Transverse colon (tissue), 4 donors: Measurements from ENCODE around the gene BCAN. TPM values are rescaled to one million over a fixed set of nuclear protein-coding genes. Genes with fewer than 3 reads are reported as not detected.

Experiments
- DNase-seq: peaks from one replicate; pipeline ENCODE4 v3.0.0-alpha.2; 2019
- H3K27ac ChIP-seq, 4 donors: fragments of 200-600 bp; sonication (generic); 2 replicates each; pipeline ENCODE4 v1.5.1; 2016 to 2018; ENCODE audit warnings: inconsistent platforms in 4 of 4
- H3K27me3 ChIP-seq: fragments of 200-600 bp; sonication (generic); 2 replicates; pipeline ENCODE4 v1.5.1; 2017; ENCODE audit warnings: inconsistent platforms
- H3K36me3 ChIP-seq, 4 donors: fragments of 200-600 bp; sonication (generic); 2 replicates each; pipeline ENCODE4 v1.5.1; 2017 to 2019; ENCODE audit warnings: inconsistent platforms in 4 of 4
- H3K4me1 ChIP-seq, 4 donors: fragments of 200-600 bp; sonication (generic); 2 replicates each; pipeline ENCODE4 v1.5.1; 2017 to 2020; ENCODE audit warnings: inconsistent platforms in 4 of 4
- H3K4me3 ChIP-seq, 4 donors: fragments of 200-600 bp; sonication (generic); 1 replicate in 1 of 4; 2 replicates in 3 of 4; pipeline versions ENCODE4 v1.5.1 to v1.6.1; 2017 to 2019; ENCODE audit warnings: inconsistent platforms in 4 of 4
- H3K9me3 ChIP-seq, 2 donors: fragments of 200-600 bp; sonication (generic); 2 replicates each; pipeline ENCODE4 v1.5.1; 2017 to 2019; ENCODE audit warnings: inconsistent platforms in 2 of 2
- CTCF ChIP-seq, 5 experiments: fragments of 200-600 bp in 3 of 5; fragments of 450-650 bp in 2 of 5; sonication (generic) in 3 of 5; IDR thresholded peaks; 1 replicate in 2 of 5; 2 replicates in 3 of 5; pipeline ENCODE4 v1.5.1; 2016 to 2017; ENCODE audit warnings: antibody characterized with exemption in 5 of 5, inconsistent platforms in 3 of 5, mild to moderate bottlenecking in 2 of 5, moderate library complexity in 1 of 5
- EP300 ChIP-seq: sonication (generic); formaldehyde crosslinking; IDR thresholded peaks from one replicate; pipeline ENCODE4 v1.6.1; 2017; ENCODE audit warnings: antibody characterized with exemption, low read depth
- POLR2A ChIP-seq: fragments of 450-650 bp; IDR thresholded peaks from one replicate; pipeline ENCODE4 v1.6.1; 2016; ENCODE audit warnings: antibody characterized with exemption, mild to moderate bottlenecking, moderate library complexity
- POLR2AphosphoS5 ChIP-seq, 3 donors: sonication (generic); formaldehyde crosslinking; IDR thresholded peaks; one replicate each; pipeline ENCODE4 v1.6.1; 2016; ENCODE audit warnings: antibody characterized with exemption in 3 of 3
- WGBS, 2 donors: methylation state at CpG; one replicate each; pipeline ENCODE4 v1.1.5; 2018; ENCODE audit warnings: low coverage in 1 of 2; 5-methylcytosine and 5-hydroxymethylcytosine counted together
- in situ Hi-C, 4 donors: fragments of 200-750 bp; cut with MboI; loops; one replicate each; pipeline versions ENCODE4 v1.15.0 to v1.15.1; 2017; ENCODE audit warnings: low sequenced_read_pairs in 3 of 4, low pct_ligation_motif_present in 1 of 4, low pct_unique_long_range_greater_than_20kb in 1 of 4
- intact Hi-C: fragments of 100-400 bp; cut with DNase I; formaldehyde crosslinking; loops from one replicate; pipeline ENCODE4 v1.15.1; 2023; ENCODE audit warnings: low total_unique reads
- total RNA-seq, 4 donors: library from RNA; depleted of rRNA; stranded (reverse); fragments of >200 nt; gene quantifications; one replicate each; pipeline ENCODE4 v1.1.0, GENCODE V29; 2016

BCAN gene
- total RNA-seq, 4 donors from 2014 or later, result 0.55 to 0.95 TPM; not detected in 2

GRCh38 chr1:156659661-156659987 is 17.7 kb downstream of the BCAN start:
- Histone ChIP-seq H3K27me3 (no peaks in the 10 kb centered on the region), H3K9me3 (no peaks in the 10 kb centered on the region), H3K36me3 (no peaks in the 10 kb centered on the region), H3K4me3 (peak overlapping the region in 2 of 4 donors; percentile 26 to 30), H3K27ac (peak overlapping the region; percentile 72 to 89 (median 87)), H3K4me1 (peaks cover 36 to 73% (median 63%) of the 10 kb centered on the region in 4 donors)
- in situ Hi-C loops (no loop called here), intact Hi-C loops (loop anchor here (5.0 kb wide), 1 partner anchor 37 kb away; no protein-coding TSS in a partner anchor)
- 29 to 43% methylated on average over 5 to 6 of the region's 6 CpGs for WGBS, 2 donors
- TF ChIP-seq CTCF (IDR thresholded peaks at IDR 0.05) (no peak), POLR2A (no peak), POLR2AphosphoS5 (IDR thresholded peaks at IDR 0.05) (no peak), EP300 (no peak)
- no peak for DNase-seq

GRCh38 chr1:156659988-156660751 is 18.3 kb downstream of the BCAN start:
- H3K4me1 ChIP-seq, result peaks cover 41 to 78% (median 68%) of the 10 kb centered on the region in 4 donors
- TF ChIP-seq POLR2AphosphoS5 (IDR thresholded peaks at IDR 0.05) (peak; percentile 31 to 45 (median 35)), POLR2A (peak; percentile 30), EP300 (no peak), CTCF (IDR thresholded peaks at IDR 0.05) (peak; percentile 97 to 99 (median 98))
- in situ Hi-C loops (no loop called here), intact Hi-C loops (loop anchor here (2.0 to 5.0 kb wide), 2 partner anchors 17 to 38 kb away; partner anchors contain the start of gene NES)
- WGBS, 2 donors, result 0 to 26% methylated on average over 3 to 31 of the region's 38 CpGs
- peak; percentile 94 for DNase-seq
- no peaks in the 10 kb centered on the region for H3K36me3 ChIP-seq
- no peaks in the 10 kb centered on the region for H3K9me3 ChIP-seq
- H3K27ac ChIP-seq, result peak overlapping the region; percentile 72 to 89 (median 87)
- no peaks in the 10 kb centered on the region for H3K27me3 ChIP-seq
- H3K4me3 ChIP-seq, result peak overlapping the region in 2 of 4 donors; percentile 26 to 30

- Histone ChIP-seq H3K4me1 (peaks cover 47 to 84% (median 74%) of the 10 kb centered on the region in 4 donors), H3K27ac (peak overlapping the region; percentile 72 to 89 (median 87)), H3K9me3 (no peaks in the 10 kb centered on the region), H3K27me3 (no peaks in the 10 kb centered on the region), H3K4me3 (peak overlapping the region in 3 of 4 donors; percentile 16 to 30 (median 26)), H3K36me3 (no peaks in the 10 kb centered on the region)
- no peak for DNase-seq
- WGBS, 2 donors, result 17 to 55% methylated on average over 1 to 2 of the region's 2 CpGs
- TF ChIP-seq POLR2A (no peak), CTCF (IDR thresholded peaks at IDR 0.05) (no peak), EP300 (no peak), POLR2AphosphoS5 (IDR thresholded peaks at IDR 0.05) (no peak)
- in situ Hi-C loops (no loop called here), intact Hi-C loops (loop anchor here (2.0 kb wide), 1 partner anchor 16 kb away; the partner anchor contains the start of gene NES)
Observed at GRCh38 chr1:156660752-156661112, 18.8 kb downstream of the BCAN start.

GRCh38 chr1:156662005-156662799 is 20.3 kb downstream of the BCAN start:
- H3K9me3 ChIP-seq, result no peaks in the 10 kb centered on the region
- H3K36me3 ChIP-seq, result no peaks in the 10 kb centered on the region
- 58 to 61% methylated on average over 6 to 12 of the region's 12 CpGs for WGBS, 2 donors
- peaks cover 47 to 88% (median 69%) of the 10 kb centered on the region in 4 donors for H3K4me1 ChIP-seq
- no peak for DNase-seq
- TF ChIP-seq CTCF (IDR thresholded peaks at IDR 0.05), result no peak
- no peak for TF ChIP-seq EP300
- TF ChIP-seq POLR2AphosphoS5 (IDR thresholded peaks at IDR 0.05), result no peak
- TF ChIP-seq POLR2A, result no peak
- H3K27ac ChIP-seq, result peak overlapping the region; percentile 72 to 89 (median 87)
- H3K27me3 ChIP-seq, result no peaks in the 10 kb centered on the region
- intact Hi-C loops, result no loop called here
- in situ Hi-C loops, result no loop called here
- H3K4me3 ChIP-seq, result no peak overlapping the region
